Hematopoietic multipotent progenitor cell (in vitro differentiated cells): ENCODE measurements around the gene NKX6-2. TPM values are rescaled to one million over a fixed set of nuclear protein-coding genes. Genes with fewer than 3 reads are reported as not detected.
"Not testable (repeated sequence)": the region's sequence is repeated elsewhere in the genome, so short reads cannot be mapped to it uniquely, and the experiment has no call there.

Experiments used
- DNase-seq, 3 donors: peaks; one replicate each; pipeline ENCODE4 v3.0.0-alpha.2; 2011 to 2015; ENCODE audit warnings: low read depth in 2 of 3, low spot score in 2 of 3
- total RNA-seq: library from RNA; depleted of rRNA; stranded (reverse); fragments of >200 nt; gene quantifications from one replicate; pipeline ENCODE4 v1.2.3, GENCODE V29; 2012

Gene NKX6-2
- total RNA-seq, 1 donor = not detected

GRCh38 chr10:132743196-132743924 is 42.6 kb downstream of the NKX6-2 start:
- not testable (repeated sequence) for DNase-seq

GRCh38 chr10:132742837-132743194 is 43.1 kb downstream of the NKX6-2 start:
- DNase-seq = no peak

- no peak for DNase-seq
These were observed 43.6 kb downstream of the NKX6-2 start for GRCh38 chr10:132742167-132742836.

GRCh38 chr10:132740588-132740987 is 45.4 kb downstream of the NKX6-2 start:
- DNase-seq = no peak

GRCh38 chr10:132739225-132739613 is 46.7 kb downstream of the NKX6-2 start:
- DNase-seq = no peak

GRCh38 chr10:132738454-132739224 is 47.3 kb downstream of the NKX6-2 start:
- DNase-seq = no peak

- no peak for DNase-seq
These were observed 48.4 kb downstream of the NKX6-2 start for GRCh38 chr10:132737390-132738048.

GRCh38 chr10:132735923-132736391 is 50.0 kb downstream of the NKX6-2 start:
- no peak for DNase-seq

- DNase-seq = no peak
These were observed 50.6 kb downstream of the NKX6-2 start for GRCh38 chr10:132735341-132735775.

- DNase-seq = no peak
These were observed 52.0 kb downstream of the NKX6-2 start for GRCh38 chr10:132733926-132734325.

Other genes with a start within 250 kb of the NKX6-2 start
- 15.9 TPM for gene INPP5A, start 248.4 kb downstream of the NKX6-2 start, total RNA-seq
- under 0.01 TPM for gene CFAP46, start 156.4 kb upstream of the NKX6-2 start, total RNA-seq